ENCODE data around the gene LRRC32. TPM values are rescaled to one million over a fixed set of nuclear protein-coding genes. Genes with fewer than 3 reads are reported as not detected.

The LRRC32 gene
- total RNA-seq, 2 donors from 2014 or later, result 0.08 TPM; not detected in 1

- Mint-ChIP-seq H3K36me3 (no peaks in the 10 kb centered on the region), H3K27ac (no peak overlapping the region), H3K4me3 (no peak overlapping the region), H3K9me3 (no peaks in the 10 kb centered on the region), H3K27me3 (peaks cover 3 to 7% of the 10 kb centered on the region in 2 donors), H3K4me1 (ENCODE audit: low read depth in 2 of 2) (peaks cover 3 to 9% of the 10 kb centered on the region in 2 donors)
- DNase-seq (ENCODE audit: low spot score) (no peak), ATAC-seq (no peak)
These were observed 22.4 kb upstream of the LRRC32 start for GRCh38 chr11:76692956-76693355.

GRCh38 chr11:76691655-76692054, 21.1 kb upstream of the LRRC32 start:
- Mint-ChIP-seq H3K4me1 (ENCODE audit: low read depth in 2 of 2) (peaks cover 9 to 10% of the 10 kb centered on the region in 2 donors), H3K27me3 (peaks cover 3 to 7% of the 10 kb centered on the region in 2 donors), H3K9me3 (no peaks in the 10 kb centered on the region), H3K36me3 (no peaks in the 10 kb centered on the region), H3K27ac (no peak overlapping the region), H3K4me3 (no peak overlapping the region)
- DNase-seq (ENCODE audit: low spot score) (no peak), ATAC-seq (no peak)

- no peaks in the 10 kb centered on the region for H3K36me3 Mint-ChIP-seq
- ATAC-seq (no peak), DNase-seq (ENCODE audit: low spot score) (no peak)
- no peak overlapping the region for H3K27ac Mint-ChIP-seq
- peaks cover 2 to 7% of the 10 kb centered on the region in 2 donors for H3K27me3 Mint-ChIP-seq
- no peaks in the 10 kb centered on the region for H3K9me3 Mint-ChIP-seq
- peaks cover 11 to 14% of the 10 kb centered on the region in 2 donors for H3K4me1 Mint-ChIP-seq (ENCODE audit: low read depth in 2 of 2)
- H3K4me3 Mint-ChIP-seq, result no peak overlapping the region
These were observed 20.2 kb upstream of the LRRC32 start for GRCh38 chr11:76690736-76691135.

GRCh38 chr11:76689313-76690260, 19.0 kb upstream of the LRRC32 start:
- peak overlapping the region in 1 of 2 donors; percentile 10 for H3K27ac Mint-ChIP-seq
- no peaks in the 10 kb centered on the region for H3K9me3 Mint-ChIP-seq
- H3K4me3 Mint-ChIP-seq, result no peak overlapping the region
- peaks cover 0 to 7% of the 10 kb centered on the region in 2 donors for H3K27me3 Mint-ChIP-seq
- DNase-seq (ENCODE audit: low spot score), result no peak
- no peaks in the 10 kb centered on the region for H3K36me3 Mint-ChIP-seq
- no peak for ATAC-seq
- H3K4me1 Mint-ChIP-seq (ENCODE audit: low read depth in 2 of 2), result peaks cover 5 to 12% of the 10 kb centered on the region in 2 donors

GRCh38 chr11:76688146-76688545, 17.6 kb upstream of the LRRC32 start:
- ATAC-seq, result no peak
- Mint-ChIP-seq H3K4me3 (no peak overlapping the region), H3K36me3 (no peaks in the 10 kb centered on the region), H3K27ac (no peak overlapping the region), H3K27me3 (peaks cover 0 to 2% of the 10 kb centered on the region in 2 donors), H3K4me1 (ENCODE audit: low read depth in 2 of 2) (peaks cover 5 to 12% of the 10 kb centered on the region in 2 donors), H3K9me3 (no peaks in the 10 kb centered on the region)
- DNase-seq (ENCODE audit: low spot score), result no peak

GRCh38 chr11:76686261-76687079, 15.9 kb upstream of the LRRC32 start:
- DNase-seq (ENCODE audit: low spot score) (no peak), ATAC-seq (no peak)
- Mint-ChIP-seq H3K27ac (no peak overlapping the region), H3K4me3 (no peak overlapping the region), H3K4me1 (ENCODE audit: low read depth in 2 of 2) (peaks cover 5 to 12% of the 10 kb centered on the region in 2 donors), H3K9me3 (no peaks in the 10 kb centered on the region), H3K36me3 (no peaks in the 10 kb centered on the region), H3K27me3 (peaks cover 5 to 7% of the 10 kb centered on the region in 2 donors)

- DNase-seq (ENCODE audit: low spot score), result no peak
- Mint-ChIP-seq H3K27ac (no peak overlapping the region), H3K4me1 (ENCODE audit: low read depth in 2 of 2) (peaks cover 5 to 12% of the 10 kb centered on the region in 2 donors), H3K9me3 (no peaks in the 10 kb centered on the region), H3K4me3 (no peak overlapping the region), H3K27me3 (peaks cover 8 to 11% of the 10 kb centered on the region in 2 donors), H3K36me3 (no peaks in the 10 kb centered on the region)
- no peak for ATAC-seq
These were observed 15.3 kb upstream of the LRRC32 start for GRCh38 chr11:76685831-76686230.

- ATAC-seq, result no peak
- H3K4me1 Mint-ChIP-seq (ENCODE audit: low read depth in 2 of 2), result peaks cover 5 to 12% of the 10 kb centered on the region in 2 donors
- H3K27ac Mint-ChIP-seq, result no peak overlapping the region
- no peak for DNase-seq (ENCODE audit: low spot score)
- no peaks in the 10 kb centered on the region for H3K36me3 Mint-ChIP-seq
- no peak overlapping the region for H3K4me3 Mint-ChIP-seq
- peaks cover 8 to 11% of the 10 kb centered on the region in 2 donors for H3K27me3 Mint-ChIP-seq
- no peaks in the 10 kb centered on the region for H3K9me3 Mint-ChIP-seq
These were observed 14.7 kb upstream of the LRRC32 start for GRCh38 chr11:76685237-76685636.

GRCh38 chr11:76684516-76684915, 14.0 kb upstream of the LRRC32 start:
- Mint-ChIP-seq H3K27me3 (peaks cover 11% of the 10 kb centered on the region in 2 donors), H3K4me1 (ENCODE audit: low read depth in 2 of 2) (peaks cover 5 to 12% of the 10 kb centered on the region in 2 donors), H3K27ac (no peak overlapping the region), H3K9me3 (no peaks in the 10 kb centered on the region), H3K4me3 (no peak overlapping the region), H3K36me3 (no peaks in the 10 kb centered on the region)
- ATAC-seq, result no peak
- no peak for DNase-seq (ENCODE audit: low spot score)

- Mint-ChIP-seq H3K4me3 (no peak overlapping the region), H3K36me3 (no peaks in the 10 kb centered on the region), H3K9me3 (no peaks in the 10 kb centered on the region), H3K27ac (no peak overlapping the region), H3K27me3 (peaks cover 13 to 14% of the 10 kb centered on the region in 2 donors), H3K4me1 (ENCODE audit: low read depth in 2 of 2) (peaks cover 7 to 13% of the 10 kb centered on the region in 2 donors)
- ATAC-seq (no peak), DNase-seq (ENCODE audit: low spot score) (no peak)
These were observed 12.9 kb upstream of the LRRC32 start for GRCh38 chr11:76683161-76684095.

GRCh38 chr11:76682684-76683083, 12.1 kb upstream of the LRRC32 start:
- no peaks in the 10 kb centered on the region for H3K36me3 Mint-ChIP-seq
- no peak for ATAC-seq
- H3K27ac Mint-ChIP-seq, result no peak overlapping the region
- H3K4me1 Mint-ChIP-seq (ENCODE audit: low read depth in 2 of 2), result peaks cover 11 to 16% of the 10 kb centered on the region in 2 donors
- peaks cover 16 to 19% of the 10 kb centered on the region in 2 donors for H3K27me3 Mint-ChIP-seq
- DNase-seq (ENCODE audit: low spot score), result no peak
- no peaks in the 10 kb centered on the region for H3K9me3 Mint-ChIP-seq
- H3K4me3 Mint-ChIP-seq, result no peak overlapping the region

GRCh38 chr11:76682106-76682505, 11.6 kb upstream of the LRRC32 start:
- Mint-ChIP-seq H3K27me3 (peaks cover 16 to 19% of the 10 kb centered on the region in 2 donors), H3K4me3 (no peak overlapping the region), H3K4me1 (ENCODE audit: low read depth in 2 of 2) (peaks cover 12 to 14% of the 10 kb centered on the region in 2 donors), H3K27ac (no peak overlapping the region), H3K36me3 (no peaks in the 10 kb centered on the region), H3K9me3 (no peaks in the 10 kb centered on the region)
- no peak for DNase-seq (ENCODE audit: low spot score)
- no peak for ATAC-seq
